HEK293 (cell line): ENCODE measurements around the gene MCM10.

Experiments used
- GFI1B ChIP-seq: fragments of 450-650 bp; formaldehyde crosslinking; IDR thresholded peaks from 2 replicates; pipeline ENCODE4 v1.5.1; 2016; ENCODE audit warnings: missing biosample characterization, missing genetic modification characterization
- KLF16 ChIP-seq: fragments of 450-650 bp; formaldehyde crosslinking; IDR thresholded peaks from 2 replicates; pipeline ENCODE4 v1.5.1; 2017; ENCODE audit warnings: missing biosample characterization, missing genetic modification characterization
- PRDM1 ChIP-seq: fragments of 450-650 bp; formaldehyde crosslinking; IDR thresholded peaks from 2 replicates; pipeline ENCODE4; 2016; ENCODE audit warnings: missing biosample characterization, missing genetic modification characterization
- SP7 ChIP-seq: fragments of 450-650 bp; formaldehyde crosslinking; IDR thresholded peaks from 2 replicates; pipeline ENCODE4 v1.5.1; 2016; ENCODE audit warnings: missing biosample characterization, missing genetic modification characterization
- TSHZ1 ChIP-seq: fragments of 450-650 bp; formaldehyde crosslinking; IDR thresholded peaks from 2 replicates; pipeline ENCODE4 v1.5.1; 2016; ENCODE audit warnings: missing biosample characterization, missing genetic modification characterization, borderline replicate concordance
- ZEB2 ChIP-seq: fragments of 450-650 bp; formaldehyde crosslinking; IDR thresholded peaks from 2 replicates; pipeline ENCODE4 v1.5.1; 2016; ENCODE audit warnings: missing biosample characterization, missing genetic modification characterization
- ZNF214 ChIP-seq: fragments of 450-650 bp; formaldehyde crosslinking; IDR thresholded peaks from 2 replicates; pipeline ENCODE4 v1.5.1; 2017; ENCODE audit warnings: missing biosample characterization, mild to moderate bottlenecking, missing genetic modification characterization, borderline replicate concordance
- ZNF37A ChIP-seq: fragments of 450-650 bp; IDR thresholded peaks from 2 replicates; pipeline ENCODE4 v1.5.1; 2018; ENCODE audit warnings: missing biosample characterization, missing genetic modification characterization
- ZNF391 ChIP-seq: fragments of 450-650 bp; formaldehyde crosslinking; IDR thresholded peaks from 2 replicates; pipeline ENCODE4 v1.5.1; 2016; ENCODE audit warnings: low read depth, missing biosample characterization, missing genetic modification characterization, borderline replicate concordance
- ZNF398 ChIP-seq: fragments of 450-650 bp; formaldehyde crosslinking; IDR thresholded peaks from 2 replicates; pipeline ENCODE4 v1.5.1; 2017; ENCODE audit warnings: missing biosample characterization, missing genetic modification characterization
- ZNF423 ChIP-seq: fragments of 450-650 bp; formaldehyde crosslinking; IDR thresholded peaks from 2 replicates; pipeline ENCODE4 v1.5.1; 2016; ENCODE audit warnings: missing biosample characterization, missing genetic modification characterization
- ZNF560 ChIP-seq: fragments of 450-650 bp; formaldehyde crosslinking; IDR thresholded peaks from 2 replicates; pipeline ENCODE4 v1.5.1; 2017; ENCODE audit warnings: missing biosample characterization, missing genetic modification characterization, borderline replicate concordance
- ZNF571 ChIP-seq: fragments of 450-650 bp; formaldehyde crosslinking; IDR thresholded peaks from 2 replicates; pipeline ENCODE4 v1.5.0; 2017; ENCODE audit warnings: missing biosample characterization, missing genetic modification characterization
- ZNF585B ChIP-seq: fragments of 450-650 bp; formaldehyde crosslinking; IDR thresholded peaks from 2 replicates; pipeline ENCODE4 v1.5.1; 2016; ENCODE audit warnings: missing biosample characterization, missing genetic modification characterization
- ZNF624 ChIP-seq: fragments of 450-650 bp; formaldehyde crosslinking; IDR thresholded peaks from 2 replicates; pipeline ENCODE4 v1.5.1; 2017; ENCODE audit warnings: missing biosample characterization, missing genetic modification characterization
- ZNF664 ChIP-seq: fragments of 450-650 bp; formaldehyde crosslinking; IDR thresholded peaks from 2 replicates; pipeline ENCODE4 v1.5.1; 2016; ENCODE audit warnings: missing biosample characterization, missing genetic modification characterization
- ZNF76 ChIP-seq: fragments of 450-650 bp; formaldehyde crosslinking; IDR thresholded peaks from 2 replicates; pipeline ENCODE4; 2016; ENCODE audit warnings: low read depth, missing biosample characterization, missing genetic modification characterization, borderline replicate concordance
- ZNF768 ChIP-seq: fragments of 450-650 bp; formaldehyde crosslinking; IDR thresholded peaks from 2 replicates; pipeline ENCODE4 v1.5.1; 2018; ENCODE audit warnings: missing biosample characterization, mild to moderate bottlenecking, missing genetic modification characterization
- TF ChIP-seq, protein P1 (sequence below): fragments of 450-650 bp; formaldehyde crosslinking; IDR thresholded peaks from 2 replicates; pipeline ENCODE4 v1.5.1; 2016; ENCODE audit warnings: missing biosample characterization, missing genetic modification characterization
- TF ChIP-seq, protein P2 (sequence below): fragments of 450-650 bp; formaldehyde crosslinking; IDR thresholded peaks from 2 replicates; pipeline ENCODE4 v1.5.1; 2016; ENCODE audit warnings: missing biosample characterization, missing genetic modification characterization
- TF ChIP-seq, protein P3 (sequence below): fragments of 450-650 bp; formaldehyde crosslinking; IDR thresholded peaks from 2 replicates; pipeline ENCODE4 v1.5.1; 2017; ENCODE audit warnings: missing biosample characterization, missing genetic modification characterization
- TF ChIP-seq, protein P4 (sequence below): fragments of 450-650 bp; formaldehyde crosslinking; IDR thresholded peaks from 2 replicates; pipeline ENCODE4 v1.5.1; 2017; ENCODE audit warnings: missing biosample characterization, missing genetic modification characterization
- TF ChIP-seq, protein P5 (sequence below): fragments of 450-650 bp; formaldehyde crosslinking; IDR thresholded peaks from 2 replicates; pipeline ENCODE4 v1.5.1; 2016; ENCODE audit warnings: missing biosample characterization, missing genetic modification characterization

MCM10 gene

DNA sequence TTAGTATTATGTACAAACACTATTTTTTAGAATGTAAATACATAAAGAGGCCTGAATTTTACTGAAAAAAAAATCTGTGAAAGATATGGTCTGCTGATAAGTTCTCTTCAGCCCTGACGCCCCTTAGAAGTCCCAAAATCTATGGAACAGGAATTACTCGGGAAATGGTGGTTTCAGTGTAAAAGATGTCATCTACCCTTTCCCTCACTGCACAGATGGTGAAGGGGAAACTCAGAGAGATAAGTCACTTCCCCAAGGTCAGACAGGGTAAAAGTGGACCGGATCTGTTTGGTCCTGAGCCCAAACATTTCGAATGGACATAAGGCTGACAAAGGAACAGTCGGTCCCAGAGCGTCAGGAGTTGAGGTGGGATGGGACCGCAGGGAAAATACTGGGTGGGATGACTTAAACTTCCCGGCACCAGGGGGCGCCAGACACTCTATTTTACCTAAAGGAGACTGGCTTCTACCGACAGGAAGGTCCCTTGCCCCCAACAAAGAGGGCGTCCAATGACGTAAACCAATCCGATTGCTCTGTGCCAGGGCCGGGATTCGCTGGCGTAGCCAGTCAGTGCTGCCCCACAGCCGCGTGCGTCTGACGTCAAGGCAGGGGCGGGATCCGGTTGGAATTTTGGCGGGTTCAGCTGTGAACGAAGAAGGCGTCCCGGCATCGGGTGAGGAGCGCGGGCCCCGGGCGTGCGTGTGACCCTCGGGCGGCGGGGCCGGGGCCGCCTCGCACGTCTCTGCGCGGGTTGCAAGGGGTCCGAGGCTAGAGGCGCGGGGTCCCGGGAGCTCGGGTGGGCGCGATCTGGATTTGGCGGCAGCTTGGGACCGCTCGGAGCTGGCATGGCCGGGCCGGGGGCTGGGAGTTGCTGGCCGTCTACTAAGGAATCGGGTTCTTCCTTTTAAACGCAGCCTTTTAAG lies at the start of gene MCM10 (continued):
- TF ChIP-seq GFI1B (tag by site-specific recombination) (no peak), SP7 (tag by site-specific recombination) (peak; percentile 57; the same call in 1 of the 2 replicates), PRDM1 (no peak), ZNF423 (tag by site-specific recombination) (no peak), ZNF398 (no peak), ZNF624 (tag by site-specific recombination) (no peak), ZNF768 (no peak), ZNF560 (no peak), KLF16 (tag by site-specific recombination) (0 out of 2 replicates have a peak, but pooled peaks have one; percentile 21), ZNF76 (tag by site-specific recombination) (peak; percentile 66), ZNF585B (tag by site-specific recombination) (no peak), ZNF391 (tag by site-specific recombination) (no peak; the same call in 1 of the 2 replicates), TSHZ1 (tag by site-specific recombination) (no peak), ZEB2 (tag by site-specific recombination) (peak; percentile 84), ZNF664 (tag by site-specific recombination) (no peak), ZNF37A (tag by site-specific recombination) (no peak), ZNF214 (tag by site-specific recombination) (no peak), ZNF571 (tag by site-specific recombination) (no peak)
- TF ChIP-seq, protein P1, sequence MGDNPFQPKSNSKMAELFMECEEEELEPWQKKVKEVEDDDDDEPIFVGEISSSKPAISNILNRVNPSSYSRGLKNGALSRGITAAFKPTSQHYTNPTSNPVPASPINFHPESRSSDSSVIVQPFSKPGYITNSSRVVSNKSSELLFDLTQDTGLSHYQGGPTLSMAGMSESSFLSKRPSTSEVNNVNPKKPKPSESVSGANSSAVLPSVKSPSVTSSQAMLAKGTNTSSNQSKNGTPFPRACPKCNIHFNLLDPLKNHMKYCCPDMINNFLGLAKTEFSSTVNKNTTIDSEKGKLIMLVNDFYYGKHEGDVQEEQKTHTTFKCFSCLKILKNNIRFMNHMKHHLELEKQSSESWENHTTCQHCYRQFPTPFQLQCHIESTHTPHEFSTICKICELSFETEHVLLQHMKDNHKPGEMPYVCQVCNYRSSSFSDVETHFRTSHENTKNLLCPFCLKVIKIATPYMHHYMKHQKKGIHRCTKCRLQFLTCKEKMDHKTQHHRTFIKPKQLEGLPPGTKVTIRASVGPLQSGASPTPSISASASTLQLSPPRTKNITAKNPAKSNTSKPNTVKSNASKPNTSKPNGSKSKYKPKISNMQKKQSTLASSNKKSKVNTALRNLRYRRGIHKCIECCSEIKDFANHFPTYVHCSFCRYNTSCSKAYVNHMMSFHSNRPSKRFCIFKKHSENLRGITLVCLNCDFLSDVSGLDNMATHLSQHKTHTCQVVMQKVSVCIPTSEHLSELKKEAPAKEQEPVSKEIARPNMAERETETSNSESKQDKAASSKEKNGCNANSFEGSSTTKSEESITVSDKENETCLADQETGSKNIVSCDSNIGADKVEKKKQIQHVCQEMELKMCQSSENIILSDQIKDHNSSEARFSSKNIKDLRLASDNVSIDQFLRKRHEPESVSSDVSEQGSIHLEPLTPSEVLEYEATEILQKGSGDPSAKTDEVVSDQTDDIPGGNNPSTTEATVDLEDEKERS = no peak
- TF ChIP-seq, protein P2, sequence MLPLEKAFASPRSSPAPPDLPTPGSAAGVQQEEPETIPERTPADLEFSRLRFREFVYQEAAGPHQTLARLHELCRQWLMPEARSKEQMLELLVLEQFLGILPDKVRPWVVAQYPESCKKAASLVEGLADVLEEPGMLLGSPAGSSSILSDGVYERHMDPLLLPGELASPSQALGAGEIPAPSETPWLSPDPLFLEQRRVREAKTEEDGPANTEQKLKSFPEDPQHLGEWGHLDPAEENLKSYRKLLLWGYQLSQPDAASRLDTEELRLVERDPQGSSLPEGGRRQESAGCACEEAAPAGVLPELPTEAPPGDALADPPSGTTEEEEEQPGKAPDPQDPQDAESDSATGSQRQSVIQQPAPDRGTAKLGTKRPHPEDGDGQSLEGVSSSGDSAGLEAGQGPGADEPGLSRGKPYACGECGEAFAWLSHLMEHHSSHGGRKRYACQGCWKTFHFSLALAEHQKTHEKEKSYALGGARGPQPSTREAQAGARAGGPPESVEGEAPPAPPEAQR (tag by site-specific recombination) = no peak
- TF ChIP-seq, protein P3, sequence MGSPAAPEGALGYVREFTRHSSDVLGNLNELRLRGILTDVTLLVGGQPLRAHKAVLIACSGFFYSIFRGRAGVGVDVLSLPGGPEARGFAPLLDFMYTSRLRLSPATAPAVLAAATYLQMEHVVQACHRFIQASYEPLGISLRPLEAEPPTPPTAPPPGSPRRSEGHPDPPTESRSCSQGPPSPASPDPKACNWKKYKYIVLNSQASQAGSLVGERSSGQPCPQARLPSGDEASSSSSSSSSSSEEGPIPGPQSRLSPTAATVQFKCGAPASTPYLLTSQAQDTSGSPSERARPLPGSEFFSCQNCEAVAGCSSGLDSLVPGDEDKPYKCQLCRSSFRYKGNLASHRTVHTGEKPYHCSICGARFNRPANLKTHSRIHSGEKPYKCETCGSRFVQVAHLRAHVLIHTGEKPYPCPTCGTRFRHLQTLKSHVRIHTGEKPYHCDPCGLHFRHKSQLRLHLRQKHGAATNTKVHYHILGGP (tag by site-specific recombination) = no peak
- TF ChIP-seq, protein P4, sequence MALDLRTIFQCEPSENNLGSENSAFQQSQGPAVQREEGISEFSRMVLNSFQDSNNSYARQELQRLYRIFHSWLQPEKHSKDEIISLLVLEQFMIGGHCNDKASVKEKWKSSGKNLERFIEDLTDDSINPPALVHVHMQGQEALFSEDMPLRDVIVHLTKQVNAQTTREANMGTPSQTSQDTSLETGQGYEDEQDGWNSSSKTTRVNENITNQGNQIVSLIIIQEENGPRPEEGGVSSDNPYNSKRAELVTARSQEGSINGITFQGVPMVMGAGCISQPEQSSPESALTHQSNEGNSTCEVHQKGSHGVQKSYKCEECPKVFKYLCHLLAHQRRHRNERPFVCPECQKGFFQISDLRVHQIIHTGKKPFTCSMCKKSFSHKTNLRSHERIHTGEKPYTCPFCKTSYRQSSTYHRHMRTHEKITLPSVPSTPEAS (tag by site-specific recombination) = no peak
- TF ChIP-seq, protein P5, sequence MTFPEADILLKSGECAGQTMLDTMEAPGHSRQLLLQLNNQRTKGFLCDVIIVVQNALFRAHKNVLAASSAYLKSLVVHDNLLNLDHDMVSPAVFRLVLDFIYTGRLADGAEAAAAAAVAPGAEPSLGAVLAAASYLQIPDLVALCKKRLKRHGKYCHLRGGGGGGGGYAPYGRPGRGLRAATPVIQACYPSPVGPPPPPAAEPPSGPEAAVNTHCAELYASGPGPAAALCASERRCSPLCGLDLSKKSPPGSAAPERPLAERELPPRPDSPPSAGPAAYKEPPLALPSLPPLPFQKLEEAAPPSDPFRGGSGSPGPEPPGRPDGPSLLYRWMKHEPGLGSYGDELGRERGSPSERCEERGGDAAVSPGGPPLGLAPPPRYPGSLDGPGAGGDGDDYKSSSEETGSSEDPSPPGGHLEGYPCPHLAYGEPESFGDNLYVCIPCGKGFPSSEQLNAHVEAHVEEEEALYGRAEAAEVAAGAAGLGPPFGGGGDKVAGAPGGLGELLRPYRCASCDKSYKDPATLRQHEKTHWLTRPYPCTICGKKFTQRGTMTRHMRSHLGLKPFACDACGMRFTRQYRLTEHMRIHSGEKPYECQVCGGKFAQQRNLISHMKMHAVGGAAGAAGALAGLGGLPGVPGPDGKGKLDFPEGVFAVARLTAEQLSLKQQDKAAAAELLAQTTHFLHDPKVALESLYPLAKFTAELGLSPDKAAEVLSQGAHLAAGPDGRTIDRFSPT (tag by site-specific recombination) = peak; percentile 82
